ENCODE results near the gene DCDC2C.

DNA sequence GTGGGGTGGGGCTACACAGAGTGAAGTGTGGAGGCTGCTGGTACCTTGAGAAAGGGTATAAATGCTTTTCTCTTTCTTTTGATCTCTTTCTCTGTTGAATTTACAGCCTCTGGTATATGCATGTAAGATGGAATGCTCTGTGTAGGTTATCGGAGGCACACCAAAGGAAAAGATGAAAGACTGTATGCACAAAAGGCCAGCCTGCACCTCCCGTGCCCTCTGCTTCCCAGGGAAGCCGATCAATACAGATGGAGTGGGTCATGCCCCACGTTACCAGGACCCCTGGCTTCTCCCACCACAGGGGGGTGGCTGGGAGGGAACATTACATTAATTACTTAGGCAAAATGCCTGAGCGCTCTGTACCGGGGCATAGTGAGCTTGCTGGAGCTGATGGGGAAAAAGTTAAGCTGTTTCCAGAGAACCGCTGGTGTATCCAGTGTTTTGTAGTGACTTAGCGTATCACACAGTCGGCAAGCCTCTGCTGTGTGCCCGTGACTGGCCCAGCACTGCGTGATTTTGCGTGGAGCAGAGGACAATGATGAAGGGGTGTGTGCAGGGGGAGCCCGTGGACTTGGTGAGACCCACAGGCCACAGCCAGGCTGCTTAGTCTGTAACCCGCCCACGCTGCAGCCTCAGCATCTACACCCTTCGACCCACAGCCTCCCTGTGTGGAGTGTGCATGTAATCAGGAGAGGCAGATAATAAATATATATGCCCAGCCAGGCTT, 37.3 kb upstream of the DCDC2C start:
- TF ChIP-seq CTCF (IDR thresholded peaks at IDR 0.05; ENCODE audit: borderline replicate concordance, extremely low read depth, low read length, poor library complexity, severe bottlenecking) (no peak), EZH2 (IDR thresholded peaks at IDR 0.05; ENCODE audit: borderline replicate concordance, low read depth, low read length, severe bottlenecking) (no peak)
